Measurements from ENCODE around the gene SPRY1.

The SPRY1 gene

GRCh38 chr4:123406872-123407271 lies 10.3 kb downstream of the SPRY1 start:
- Histone ChIP-seq H3K4me3 (replicated peaks; ENCODE audit: insufficient read depth, low read length) (no peak overlapping the region), H3K27ac (replicated peaks) (no peak overlapping the region), H3K27me3 (ENCODE audit: insufficient read depth, poor library complexity, severe bottlenecking) (no peaks in the 10 kb centered on the region)
- TF ChIP-seq CTCF (IDR thresholded peaks at IDR 0.05; ENCODE audit: insufficient read depth, low read length): no peak
- no peak for TF ChIP-seq SPI1 (IDR thresholded peaks at IDR 0.05; ENCODE audit: borderline replicate concordance, low read depth)
- no peak for TF ChIP-seq REST (IDR thresholded peaks at IDR 0.05; ENCODE audit: insufficient replicate concordance, low read depth)
- no peak for TF ChIP-seq GABPA (IDR thresholded peaks at IDR 0.05; ENCODE audit: low read depth)
- no peak for TF ChIP-seq POLR2AphosphoS5 (IDR thresholded peaks at IDR 0.05; ENCODE audit: low read depth)
- no peak for DNase-seq (ENCODE audit: low read depth in 1 of 2, low spot score in 1 of 2)

GRCh38 chr4:123408471-123409084 lies 12.0 kb downstream of the SPRY1 start:
- no peak overlapping the region for H3K27ac ChIP-seq (replicated peaks)

GRCh38 chr4:123409334-123409733 lies 12.7 kb downstream of the SPRY1 start:
- no peak for DNase-seq (ENCODE audit: low read depth in 1 of 2, low spot score in 1 of 2)
- no peak for TF ChIP-seq SPI1 (IDR thresholded peaks at IDR 0.05; ENCODE audit: borderline replicate concordance, low read depth)
- TF ChIP-seq POLR2AphosphoS5 (IDR thresholded peaks at IDR 0.05; ENCODE audit: low read depth): no peak
- no peak for TF ChIP-seq REST (IDR thresholded peaks at IDR 0.05; ENCODE audit: insufficient replicate concordance, low read depth)
- no peak for TF ChIP-seq GABPA (IDR thresholded peaks at IDR 0.05; ENCODE audit: low read depth)
- no peak overlapping the region for H3K4me3 ChIP-seq (replicated peaks; ENCODE audit: insufficient read depth, low read length)
- H3K27ac ChIP-seq (replicated peaks): no peak overlapping the region
- H3K27me3 ChIP-seq (ENCODE audit: insufficient read depth, poor library complexity, severe bottlenecking): no peaks in the 10 kb centered on the region

More at GRCh38 chr4:123408471-123409084, 12.0 kb downstream of the SPRY1 start:
- Histone ChIP-seq H3K4me3 (replicated peaks; ENCODE audit: insufficient read depth, low read length) (no peak overlapping the region), H3K27me3 (ENCODE audit: insufficient read depth, poor library complexity, severe bottlenecking) (no peaks in the 10 kb centered on the region)
- TF ChIP-seq SPI1 (IDR thresholded peaks at IDR 0.05; ENCODE audit: borderline replicate concordance, low read depth) (no peak), REST (IDR thresholded peaks at IDR 0.05; ENCODE audit: insufficient replicate concordance, low read depth) (no peak)
- DNase-seq (ENCODE audit: low read depth in 1 of 2, low spot score in 1 of 2): no peak

GRCh38 chr4:123411514-123411913 lies 14.9 kb downstream of the SPRY1 start:
- H3K27ac ChIP-seq (replicated peaks): no peak overlapping the region; the same call in 1 of the 2 replicates
- TF ChIP-seq SPI1 (IDR thresholded peaks at IDR 0.05; ENCODE audit: borderline replicate concordance, low read depth) (no peak), CTCF (IDR thresholded peaks at IDR 0.05; ENCODE audit: insufficient read depth, low read length) (no peak), POLR2AphosphoS5 (IDR thresholded peaks at IDR 0.05; ENCODE audit: low read depth) (no peak), REST (IDR thresholded peaks at IDR 0.05; ENCODE audit: insufficient replicate concordance, low read depth) (no peak), GABPA (IDR thresholded peaks at IDR 0.05; ENCODE audit: low read depth) (no peak)

More at GRCh38 chr4:123411514-123411913, 14.9 kb downstream of the SPRY1 start:
- Histone ChIP-seq H3K27me3 (ENCODE audit: insufficient read depth, poor library complexity, severe bottlenecking) (no peaks in the 10 kb centered on the region), H3K4me3 (replicated peaks; ENCODE audit: insufficient read depth, low read length) (no peak overlapping the region)
- no peak for DNase-seq (ENCODE audit: low read depth in 1 of 2, low spot score in 1 of 2)
